ENCODE measurements around the gene RAD51B.
"Not testable (repeated sequence)": the region's sequence is repeated elsewhere in the genome, so short reads cannot be mapped to it uniquely, and the experiment has no call there.

RAD51B gene

DNA sequence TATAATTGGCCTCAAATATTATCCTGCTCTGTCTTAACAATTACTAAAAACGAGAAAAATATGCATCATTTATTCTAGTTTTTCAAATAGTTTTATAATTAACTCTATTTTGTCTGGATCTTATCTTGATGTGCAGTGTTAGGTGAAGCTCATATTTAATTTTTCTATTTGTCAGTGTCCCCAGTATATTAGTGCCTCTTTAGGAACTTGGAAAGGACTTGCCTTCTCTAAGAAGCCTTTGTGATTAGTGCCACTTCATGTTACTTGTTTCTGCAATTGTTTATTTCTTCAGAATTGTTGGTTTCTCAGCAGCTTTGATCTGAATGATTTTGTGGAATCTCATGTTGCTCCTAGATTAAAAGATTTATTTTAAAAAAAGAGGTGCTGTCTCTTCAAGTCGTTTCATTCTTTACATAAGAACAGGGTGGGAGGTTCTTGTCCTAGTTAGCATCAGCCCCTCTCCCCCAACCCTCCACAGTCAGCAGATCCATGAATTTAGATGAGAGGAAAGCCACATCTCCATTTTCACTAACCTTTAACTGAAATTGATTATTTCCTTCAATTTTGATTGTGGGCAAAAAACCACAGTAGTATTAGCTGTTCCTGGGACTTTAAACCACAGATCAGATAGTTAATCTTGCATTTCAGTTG lies 434.4 kb downstream of the RAD51B start:
- no peak for DNase-seq (ENCODE audit: low read depth)

DNA sequence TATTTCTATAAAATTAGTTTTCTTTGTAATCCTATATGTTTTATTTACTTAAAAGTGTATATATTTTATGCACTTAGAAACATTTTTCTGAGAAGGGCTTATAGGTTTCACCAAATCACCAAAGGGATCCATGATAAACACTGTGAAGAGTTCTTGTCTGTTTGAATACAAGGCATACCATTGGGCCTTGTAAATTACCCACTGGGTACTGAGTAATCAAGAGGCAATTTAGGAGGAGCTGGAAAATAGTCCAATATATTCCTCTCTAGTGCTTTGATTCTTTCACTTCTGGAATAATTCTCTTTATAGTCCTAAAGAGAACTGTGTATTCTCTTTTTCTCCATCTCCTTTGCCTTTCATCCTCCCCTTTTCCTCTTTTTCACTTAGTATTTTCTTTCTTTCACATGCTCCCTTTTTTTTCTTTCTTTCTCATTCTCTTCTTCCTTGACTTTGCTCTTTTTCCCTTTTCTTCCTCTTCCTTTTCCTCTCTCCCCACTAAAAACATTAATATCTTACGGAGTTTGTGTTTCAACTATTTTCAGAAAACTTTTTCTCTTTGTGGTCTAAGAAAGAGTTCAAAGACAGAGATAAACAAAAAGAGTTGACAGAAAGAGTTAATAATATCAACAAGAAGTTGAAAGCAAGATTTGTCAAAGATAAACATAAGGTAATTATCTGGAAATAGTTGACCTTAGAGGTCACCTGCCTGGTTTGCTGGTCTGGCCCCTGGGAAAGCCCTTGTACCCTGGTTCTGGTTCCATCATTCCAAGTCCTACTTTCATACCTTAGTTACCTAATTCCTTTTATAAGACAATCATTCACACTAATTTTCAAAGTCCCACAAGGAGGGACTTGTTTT lies 435.3 kb downstream of the RAD51B start:
- no peak for DNase-seq (ENCODE audit: low read depth)

DNA sequence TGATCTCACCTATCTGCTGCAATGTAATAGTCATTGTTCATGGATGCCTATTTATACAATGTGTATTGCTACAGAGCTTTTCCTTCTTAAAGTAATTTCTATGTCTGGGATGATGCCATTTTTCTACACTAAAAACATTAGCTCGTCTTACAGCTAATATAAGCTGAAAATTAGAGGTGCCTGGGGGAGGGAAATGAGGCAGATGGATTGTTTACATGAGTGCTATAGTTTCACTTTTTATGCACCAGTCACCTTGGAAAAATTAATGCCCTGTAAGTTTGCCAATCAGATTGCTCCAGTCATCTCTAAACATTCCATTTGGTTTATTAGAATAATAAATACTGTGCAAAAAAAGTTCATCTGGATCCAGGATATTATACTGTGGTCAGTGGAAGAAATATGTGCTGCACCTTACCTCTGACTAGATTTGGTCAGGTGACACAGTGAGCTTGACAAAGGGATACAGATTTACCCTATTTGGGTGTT lies 436.2 kb downstream of the RAD51B start:
- DNase-seq (ENCODE audit: low read depth) = no peak

DNA sequence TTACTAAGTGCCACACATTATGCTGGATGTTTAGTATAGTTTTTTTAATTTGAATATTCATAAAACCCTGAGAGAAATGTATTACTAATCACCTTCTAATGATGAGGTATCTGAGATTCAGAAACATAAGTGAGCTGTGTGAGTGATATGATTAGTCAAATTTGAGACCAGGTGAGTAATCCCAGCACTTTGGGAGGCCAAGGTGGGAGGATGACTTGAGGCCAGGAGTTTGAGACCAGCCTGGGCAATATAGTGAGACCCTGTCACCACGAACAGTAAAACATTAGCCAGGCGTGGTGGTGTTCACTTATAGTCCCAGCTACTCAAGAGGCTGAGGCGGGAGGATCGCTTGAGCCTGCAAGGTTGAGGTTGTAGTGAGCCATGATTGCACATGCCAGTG lies 438.4 kb downstream of the RAD51B start:
- no peak for DNase-seq (ENCODE audit: low read depth)

DNA sequence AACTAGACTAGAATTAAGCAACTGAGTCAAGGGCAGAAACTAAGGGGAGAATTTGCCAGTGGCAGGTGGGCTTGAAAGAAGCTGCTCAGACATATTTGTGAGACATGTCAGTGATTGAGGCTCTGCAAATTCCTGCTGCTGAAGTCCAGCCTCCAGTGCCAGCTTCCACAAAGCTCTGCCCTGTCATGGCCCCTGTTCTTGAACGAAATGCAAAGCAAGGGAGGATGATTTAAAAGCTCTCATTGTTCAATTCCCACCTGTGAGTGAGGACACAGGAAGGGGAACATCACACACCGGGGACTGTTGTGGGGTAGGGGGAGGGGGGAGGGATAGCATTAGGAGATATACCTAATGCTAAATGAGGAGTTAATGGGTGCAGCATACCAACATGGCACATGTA lies 439.4 kb downstream of the RAD51B start:
- DNase-seq (ENCODE audit: low read depth) = not testable (repeated sequence)

DNA sequence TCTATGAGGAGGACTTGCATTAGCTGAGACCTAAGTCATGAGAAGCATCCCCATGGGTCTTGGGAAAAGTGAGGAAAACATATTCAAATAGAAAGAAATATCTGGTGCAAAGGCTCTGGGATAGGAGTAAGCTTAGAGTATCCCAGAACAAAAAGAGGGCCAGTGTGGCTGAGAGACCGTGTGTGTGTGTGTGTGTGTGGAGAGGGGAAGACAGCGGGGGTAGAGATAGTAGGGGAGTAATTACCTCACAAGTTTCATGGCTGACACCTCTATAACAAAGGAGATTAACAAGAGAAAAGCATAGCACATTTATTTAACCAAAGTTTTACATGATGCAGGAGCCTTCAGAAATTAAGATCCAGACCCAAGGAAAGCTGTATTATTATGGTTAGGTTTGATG lies 440.5 kb downstream of the RAD51B start:
- DNase-seq (ENCODE audit: low read depth) = no peak

DNA sequence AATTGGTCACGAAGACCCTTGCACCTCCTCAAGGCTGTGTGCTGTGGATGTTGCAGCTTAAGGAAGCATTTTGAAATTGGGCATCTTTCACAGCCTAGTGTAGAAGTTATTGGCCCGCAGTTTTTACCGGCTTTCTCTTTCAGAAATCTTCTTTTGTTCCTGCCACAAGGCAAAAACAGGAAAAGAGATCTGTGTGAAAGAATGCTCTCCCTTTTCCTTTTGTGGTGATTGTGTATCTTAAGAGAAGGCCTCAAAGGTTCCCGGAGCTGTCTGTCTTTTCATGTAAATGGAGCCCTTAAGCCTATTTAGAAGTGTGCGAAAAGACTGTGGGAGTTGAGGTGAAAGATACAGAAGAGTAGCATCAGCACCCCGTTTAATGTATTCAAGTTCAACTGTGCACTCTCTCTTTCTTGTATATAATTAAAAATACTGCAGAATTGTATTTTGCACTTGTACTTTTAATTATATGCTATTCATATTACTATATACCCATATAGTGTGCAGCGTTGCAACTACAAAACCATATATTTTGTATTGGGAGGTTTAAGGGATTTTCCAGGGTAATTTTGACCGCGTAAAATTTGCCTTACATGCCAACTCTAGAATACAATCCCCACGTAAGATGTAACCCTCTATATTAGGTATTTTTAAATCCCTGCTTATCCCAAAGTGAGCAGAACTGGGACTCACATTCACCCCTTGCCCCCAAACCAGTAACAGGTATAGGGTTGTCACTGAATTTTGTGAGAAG lies 441.7 kb downstream of the RAD51B start:
- DNase-seq (ENCODE audit: low read depth) = no peak

DNA sequence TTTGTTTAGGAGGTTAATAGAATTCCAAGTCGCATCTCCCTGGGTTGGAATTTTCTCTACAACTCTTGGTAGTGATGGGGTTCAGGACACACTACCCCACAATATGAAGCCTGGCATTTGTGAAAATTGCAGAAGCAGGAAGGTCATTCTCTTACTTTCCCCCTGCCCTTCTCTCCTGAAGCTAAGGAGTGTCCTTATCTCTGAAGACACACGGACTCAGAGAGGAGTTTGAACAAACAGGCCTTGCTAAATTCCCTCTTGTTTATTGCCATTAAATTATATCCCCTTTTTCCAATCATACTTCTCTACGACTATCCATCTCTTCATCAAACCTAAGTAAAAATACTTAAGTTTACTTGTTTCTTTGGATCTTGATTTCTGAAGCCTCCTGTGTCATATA lies 443.0 kb downstream of the RAD51B start:
- no peak for DNase-seq (ENCODE audit: low read depth)

DNA sequence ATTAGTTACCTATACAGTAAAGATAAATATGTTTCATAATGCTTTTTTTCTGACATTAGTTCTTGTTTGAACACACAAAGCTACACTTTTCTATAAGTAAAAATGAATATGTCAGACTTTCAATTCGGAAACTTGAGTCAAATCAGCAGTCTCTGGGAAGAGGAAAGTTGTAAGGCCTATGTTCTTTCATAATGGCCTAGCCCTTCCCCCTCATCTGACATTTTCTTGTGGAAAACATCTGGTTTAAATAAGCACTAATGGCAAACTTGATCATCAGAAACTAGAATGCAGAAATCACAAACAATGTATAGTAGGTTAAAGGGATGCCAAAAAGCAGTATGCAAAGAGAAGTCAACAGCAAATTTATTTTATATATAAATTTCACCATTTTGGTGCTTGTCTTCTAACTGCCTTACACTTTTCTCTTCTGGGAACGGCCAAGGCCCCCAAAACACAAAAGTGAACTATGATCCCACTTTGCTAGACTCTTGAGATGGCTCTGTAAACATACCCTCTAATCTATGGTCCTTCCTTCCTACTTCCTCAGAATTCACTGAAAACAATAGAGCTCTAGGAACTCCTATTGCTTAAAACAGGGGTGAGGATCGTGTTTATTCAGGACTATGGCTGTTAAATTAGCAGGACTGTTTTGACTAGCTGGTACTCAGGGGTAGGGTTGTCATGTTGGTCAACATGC lies 444.1 kb downstream of the RAD51B start:
- DNase-seq (ENCODE audit: low read depth) = no peak

DNA sequence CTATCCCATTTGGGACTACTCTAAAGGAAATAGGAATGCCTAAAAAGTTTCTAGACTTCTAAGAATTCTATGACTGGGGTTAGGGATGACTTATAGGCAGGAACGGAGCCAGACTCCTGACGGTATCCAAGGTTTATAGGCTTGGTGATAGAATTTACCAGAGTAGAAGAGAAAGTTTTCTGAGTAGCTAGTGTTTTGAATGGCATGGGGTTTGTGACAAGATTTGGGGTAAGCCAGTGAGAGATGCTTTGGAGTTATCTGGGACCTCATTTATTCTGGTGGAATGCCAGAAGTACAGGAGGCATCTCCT lies 444.6 kb downstream of the RAD51B start:
- no peak for DNase-seq (ENCODE audit: low read depth)

DNA sequence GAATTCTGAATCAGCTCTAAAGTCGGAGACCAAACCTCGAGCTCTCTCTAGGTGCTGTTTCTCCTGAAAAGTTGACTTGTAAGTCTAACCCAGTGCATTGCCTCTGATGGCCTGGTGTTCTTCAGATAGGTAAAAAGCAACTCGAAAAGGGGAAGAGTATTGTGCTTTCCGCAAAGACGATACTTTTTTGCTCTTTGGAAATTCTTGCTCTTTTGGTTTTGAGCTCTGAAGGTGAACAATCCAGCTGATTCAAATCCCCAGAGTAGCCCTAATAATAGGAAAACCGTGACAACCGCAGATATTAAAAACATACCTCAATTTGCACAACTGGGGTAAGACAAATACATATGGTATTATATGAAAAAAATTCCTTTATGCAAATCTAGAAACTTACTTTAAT lies 447.4 kb downstream of the RAD51B start:
- DNase-seq (ENCODE audit: low read depth) = no peak

DNA sequence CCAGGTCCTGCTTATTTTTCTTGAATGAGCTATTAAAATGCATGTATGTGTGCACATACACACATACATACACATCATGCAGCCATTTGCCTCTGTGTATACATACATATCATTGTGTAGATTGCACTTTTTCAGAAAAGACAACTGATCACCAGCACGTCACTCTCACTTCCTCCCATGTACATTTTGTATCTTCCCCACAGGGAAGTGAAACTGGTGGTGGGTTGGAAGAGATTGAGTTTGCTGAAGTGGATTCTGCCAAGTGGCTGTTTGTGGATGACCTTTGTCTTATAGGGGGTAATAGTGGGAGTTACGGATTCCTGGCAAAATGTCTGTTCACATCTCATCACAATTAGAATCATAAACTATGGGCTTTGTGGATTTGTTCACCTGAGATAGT lies 448.6 kb downstream of the RAD51B start:
- DNase-seq (ENCODE audit: low read depth) = no peak

DNA sequence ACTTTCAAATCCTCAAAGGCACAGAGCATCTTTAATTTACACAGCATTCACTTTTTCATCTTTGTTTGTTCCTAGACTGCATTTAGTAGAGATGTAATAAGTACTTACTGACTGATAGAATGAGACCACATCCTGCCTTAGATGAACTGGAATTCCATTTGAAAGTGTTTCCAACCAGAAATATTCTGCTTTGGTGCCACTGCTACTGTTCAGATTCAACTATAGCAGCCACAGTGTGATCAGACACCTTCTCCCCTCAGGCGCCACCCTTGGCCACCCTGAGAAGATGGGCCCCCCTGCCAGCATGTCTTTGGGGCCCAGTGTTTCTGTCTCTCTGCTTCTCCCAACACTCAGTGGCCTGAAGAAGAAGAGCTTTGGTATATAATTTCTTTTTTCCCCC lies 449.1 kb downstream of the RAD51B start:
- DNase-seq (ENCODE audit: low read depth) = no peak

DNA sequence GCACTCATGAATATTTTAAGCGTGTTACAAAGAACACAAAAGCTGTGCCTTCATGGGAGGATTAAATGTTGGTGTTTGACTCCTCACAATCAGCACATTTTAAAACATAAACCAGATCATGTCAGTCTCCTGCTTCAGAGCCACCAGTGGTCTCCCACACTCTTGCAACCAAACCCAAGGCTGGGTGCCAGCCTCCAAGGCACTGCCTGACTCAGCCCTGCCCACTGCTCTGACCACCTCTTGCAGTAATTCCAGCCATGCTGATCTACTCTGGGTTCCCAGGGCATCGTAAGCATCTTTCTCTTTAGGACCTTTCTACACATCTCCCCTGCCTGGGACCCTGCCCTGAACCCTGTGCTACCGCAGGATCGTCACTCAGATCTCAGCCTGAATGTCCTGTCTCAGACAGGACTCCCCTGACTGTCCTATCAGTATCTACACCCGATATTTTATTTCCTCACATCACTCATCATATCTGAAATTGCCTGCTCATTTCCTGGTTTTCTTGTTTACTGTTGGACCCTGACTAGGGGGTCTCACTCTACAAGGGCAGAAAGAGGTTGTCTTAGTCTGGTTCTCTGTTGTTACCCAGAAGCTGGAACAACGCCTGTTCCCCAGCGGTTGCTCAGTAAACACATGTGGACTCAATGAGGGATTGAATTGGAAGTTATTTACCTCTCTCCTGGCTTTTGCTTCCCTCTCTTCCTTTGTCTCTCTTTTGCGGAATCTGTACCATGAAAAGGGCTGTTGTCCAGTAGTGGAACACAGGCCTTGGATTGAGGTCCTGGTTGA lies 449.8 kb downstream of the RAD51B start:
- no peak for DNase-seq (ENCODE audit: low read depth)

DNA sequence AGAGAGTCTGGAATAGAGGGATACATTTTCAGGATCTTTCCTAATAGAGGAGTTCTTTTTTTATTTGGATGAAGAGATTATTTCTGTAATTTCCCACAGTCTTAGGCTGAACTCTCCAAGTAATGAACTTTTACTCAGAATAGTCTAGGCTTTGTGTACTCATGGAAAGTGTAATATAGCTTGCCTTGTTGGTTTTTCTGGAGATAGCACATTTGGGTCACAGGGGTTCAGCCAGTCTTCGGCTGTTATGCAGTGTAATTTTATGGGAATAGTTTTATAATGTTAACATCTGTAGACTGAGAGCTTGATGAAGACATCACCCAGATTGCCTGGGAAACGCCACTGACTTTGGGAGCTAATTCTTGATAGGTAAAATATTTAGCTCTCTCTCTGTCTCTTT lies 450.8 kb downstream of the RAD51B start:
- DNase-seq (ENCODE audit: low read depth) = no peak

DNA sequence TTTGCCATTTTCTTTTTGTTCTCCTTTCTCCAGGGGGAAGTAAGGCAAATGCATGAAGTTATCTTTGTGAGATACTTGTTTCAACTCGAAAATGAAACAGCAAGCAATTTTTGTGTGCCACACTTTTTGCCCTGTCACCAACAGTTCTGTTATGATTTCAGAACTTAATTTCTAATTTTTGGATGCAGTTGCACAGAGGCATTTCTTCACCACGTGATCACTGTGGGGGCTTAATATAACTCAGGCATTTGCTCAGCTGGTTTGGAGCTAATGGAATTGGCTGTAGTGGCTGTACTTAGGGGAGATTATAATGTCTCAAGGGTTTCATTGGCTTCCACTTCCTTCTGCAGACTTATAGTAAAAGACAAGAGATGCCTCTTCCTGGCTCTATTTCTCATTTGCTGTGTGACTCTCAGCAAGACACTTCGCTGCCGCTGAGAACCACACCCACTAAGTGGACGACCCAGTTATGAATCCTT lies 452.4 kb downstream of the RAD51B start:
- no peak for DNase-seq (ENCODE audit: low read depth)

DNA sequence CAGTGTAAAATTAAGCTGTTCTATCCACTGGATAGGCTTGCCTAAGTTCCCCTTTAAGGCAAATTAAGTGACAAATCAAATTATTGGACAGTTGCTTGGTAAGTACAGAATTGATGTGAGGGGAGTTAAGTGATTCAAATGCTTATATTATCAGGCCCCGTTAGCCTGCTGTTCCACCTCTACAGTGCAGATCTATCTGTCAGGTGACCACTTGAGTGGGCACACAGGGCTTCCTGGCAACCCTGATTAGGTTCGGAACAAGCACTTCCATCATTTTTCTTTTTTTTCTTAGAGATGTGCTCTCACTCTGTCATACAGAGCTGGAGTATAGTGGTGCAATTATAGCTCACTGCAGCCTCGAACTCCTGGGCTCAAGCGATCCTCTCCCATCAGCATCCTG lies 453.8 kb downstream of the RAD51B start:
- DNase-seq (ENCODE audit: low read depth) = no peak

DNA sequence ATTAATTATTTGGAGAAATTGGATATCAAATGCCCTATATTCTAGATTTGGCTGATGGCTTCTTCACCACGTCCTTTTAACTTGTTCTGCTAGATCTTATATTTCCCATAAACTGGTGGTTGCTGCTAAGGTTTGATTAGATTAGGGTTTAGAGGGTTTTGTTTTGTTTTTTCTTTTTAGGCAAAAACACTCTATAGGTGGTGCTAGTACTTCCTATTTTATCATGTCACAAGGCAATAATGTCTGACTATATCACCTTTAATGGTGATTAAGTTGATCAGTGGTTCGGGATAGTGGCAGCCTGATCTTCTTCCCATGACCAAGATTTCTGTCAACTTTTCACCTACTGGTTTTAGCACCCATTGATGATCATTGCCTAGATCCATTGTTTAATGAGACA lies 455.1 kb downstream of the RAD51B start:
- DNase-seq (ENCODE audit: low read depth) = no peak

DNA sequence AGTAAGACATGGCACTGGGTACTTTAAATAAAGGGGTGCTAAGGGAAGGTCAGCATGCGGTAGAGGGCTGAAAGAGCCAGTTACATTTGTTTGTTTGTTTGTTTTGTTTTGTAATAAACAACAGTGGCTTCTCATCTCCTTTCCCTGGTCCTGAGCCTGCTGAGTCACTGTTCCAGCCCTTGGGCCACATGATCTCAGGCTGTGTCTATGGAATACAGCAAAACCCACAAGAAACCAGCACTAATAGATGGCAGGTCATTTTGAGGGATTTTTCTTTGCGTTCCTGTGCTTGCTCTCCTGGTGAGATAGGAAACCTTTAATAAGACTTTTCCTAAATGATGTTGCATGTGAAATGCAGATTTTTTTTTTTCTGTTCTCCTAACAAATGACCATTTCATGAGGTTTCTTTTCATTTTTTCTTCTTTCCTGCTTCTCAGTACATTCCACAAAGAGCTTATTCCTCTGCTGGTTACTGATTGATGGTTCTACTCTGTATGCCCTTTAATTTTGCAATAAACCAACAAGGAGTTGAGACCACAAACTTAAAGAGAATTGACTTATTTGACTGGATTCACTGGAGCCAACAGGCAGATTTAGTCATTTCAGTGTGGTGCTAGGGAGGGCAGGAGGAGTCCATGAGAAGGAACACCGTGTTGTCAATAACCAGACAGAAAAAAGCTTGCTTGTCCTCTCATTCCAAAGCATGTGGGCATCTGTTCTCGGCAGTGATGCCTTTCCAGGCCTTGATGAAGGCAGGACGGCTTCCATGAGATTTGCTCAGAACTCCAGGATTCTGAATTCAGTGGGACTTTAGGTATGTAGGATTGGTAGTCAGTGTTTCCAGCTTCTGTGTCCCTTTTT lies 459.2 kb downstream of the RAD51B start:
- DNase-seq (ENCODE audit: low read depth) = no peak

DNA sequence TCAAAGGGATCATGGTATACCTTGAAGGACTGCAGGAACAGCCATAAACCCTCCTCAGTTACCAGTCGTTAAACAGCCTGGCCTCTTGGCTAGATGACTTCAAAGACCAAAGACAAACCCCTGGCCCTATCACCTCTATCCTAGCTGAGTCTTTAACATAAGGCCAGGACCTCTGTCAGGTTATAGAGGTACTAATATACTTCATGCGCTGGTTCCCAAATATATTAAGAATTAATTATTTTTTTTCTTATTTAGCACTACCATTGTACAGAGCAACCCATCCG lies 459.8 kb downstream of the RAD51B start:
- no peak for DNase-seq (ENCODE audit: low read depth)

DNA sequence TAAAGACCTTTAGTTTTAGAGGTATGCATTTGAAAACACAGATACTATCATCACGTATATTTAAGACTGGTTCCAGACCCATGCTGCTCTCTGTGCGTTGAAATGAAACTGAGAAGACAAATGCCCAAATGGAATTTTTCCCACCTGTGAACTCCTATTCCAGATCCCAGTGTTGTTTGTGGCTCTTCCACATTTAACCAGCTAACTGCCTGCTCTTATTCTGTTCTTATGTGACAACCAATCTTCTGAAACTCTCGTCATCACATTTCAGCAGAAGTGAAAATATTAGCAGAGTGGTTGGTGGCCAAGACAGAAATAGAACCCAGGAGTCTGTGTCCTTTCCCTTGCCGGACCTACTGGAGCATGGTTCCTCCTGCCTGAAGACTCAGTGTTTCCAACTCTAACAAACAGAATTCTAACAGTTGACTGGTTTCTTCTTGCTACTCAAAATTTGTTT lies 460.2 kb downstream of the RAD51B start:
- DNase-seq (ENCODE audit: low read depth) = no peak

Data from stimulated activated CD4-positive, alpha-beta T cell treated with anti-CD3 and anti-CD28 coated beads, Interleukin-2, amount 100 ng/mL, for 4 hours (primary cell).